ENCODE data around the gene CCNA2.

GRCh38 chr4:121800961-121801714 is 22.5 kb downstream of the CCNA2 start, which contains the start of gene EXOSC9:
- peak; percentile 41 to 55 for TF ChIP-seq POLR2A (IDR thresholded peaks at IDR 0.05)
- TF ChIP-seq, protein P1, sequence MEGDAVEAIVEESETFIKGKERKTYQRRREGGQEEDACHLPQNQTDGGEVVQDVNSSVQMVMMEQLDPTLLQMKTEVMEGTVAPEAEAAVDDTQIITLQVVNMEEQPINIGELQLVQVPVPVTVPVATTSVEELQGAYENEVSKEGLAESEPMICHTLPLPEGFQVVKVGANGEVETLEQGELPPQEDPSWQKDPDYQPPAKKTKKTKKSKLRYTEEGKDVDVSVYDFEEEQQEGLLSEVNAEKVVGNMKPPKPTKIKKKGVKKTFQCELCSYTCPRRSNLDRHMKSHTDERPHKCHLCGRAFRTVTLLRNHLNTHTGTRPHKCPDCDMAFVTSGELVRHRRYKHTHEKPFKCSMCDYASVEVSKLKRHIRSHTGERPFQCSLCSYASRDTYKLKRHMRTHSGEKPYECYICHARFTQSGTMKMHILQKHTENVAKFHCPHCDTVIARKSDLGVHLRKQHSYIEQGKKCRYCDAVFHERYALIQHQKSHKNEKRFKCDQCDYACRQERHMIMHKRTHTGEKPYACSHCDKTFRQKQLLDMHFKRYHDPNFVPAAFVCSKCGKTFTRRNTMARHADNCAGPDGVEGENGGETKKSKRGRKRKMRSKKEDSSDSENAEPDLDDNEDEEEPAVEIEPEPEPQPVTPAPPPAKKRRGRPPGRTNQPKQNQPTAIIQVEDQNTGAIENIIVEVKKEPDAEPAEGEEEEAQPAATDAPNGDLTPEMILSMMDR (IDR thresholded peaks at IDR 0.05), result peak in 1 of 6 experiments; percentile 17
